ENCODE data around the gene PRDM16. TPM values are rescaled to one million over a fixed set of nuclear protein-coding genes. Genes with fewer than 3 reads are reported as not detected.

The PRDM16 gene
- polyA plus RNA-seq, 1 donor from 2014 or later = 0.21 TPM

DNA sequence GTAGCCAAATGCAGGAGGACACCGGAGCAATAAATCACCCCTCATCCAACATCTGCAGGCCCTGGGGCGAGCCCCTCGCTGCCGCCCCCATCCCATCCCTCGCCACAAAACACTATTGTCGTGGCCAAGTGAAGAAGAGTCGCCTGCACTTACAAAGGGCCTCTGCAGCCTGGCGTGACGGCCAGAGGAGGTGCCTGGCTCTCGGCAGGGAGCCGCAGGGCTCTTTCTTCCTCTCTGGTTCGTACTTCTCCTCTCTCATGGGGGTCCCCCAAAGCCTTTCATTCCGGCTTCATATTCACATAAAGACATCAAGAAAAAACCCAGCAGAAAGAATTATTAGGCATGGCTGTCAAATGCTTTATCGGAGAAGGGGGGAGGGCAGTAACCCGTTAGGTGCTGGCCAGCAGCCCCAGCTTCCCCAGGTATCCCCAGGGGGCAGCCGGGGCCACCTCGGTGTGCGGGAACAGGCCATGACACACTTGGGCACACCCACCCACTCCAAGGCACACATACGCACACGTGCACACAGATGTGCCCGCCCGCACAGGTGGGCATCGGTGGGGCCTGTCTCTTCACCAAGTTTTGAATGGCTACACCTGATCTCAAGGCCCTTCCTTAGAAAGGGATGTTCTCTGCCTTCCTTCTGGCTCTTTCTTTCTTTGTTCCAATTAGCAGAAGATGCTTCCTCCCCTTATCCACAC is 149.1 kb downstream of the PRDM16 start:
- TF ChIP-seq MXI1 (conservative IDR thresholded peaks at IDR 0.05; ENCODE audit: poor library complexity, severe bottlenecking) (no peak), EP300 (conservative IDR thresholded peaks at IDR 0.05; ENCODE audit: poor library complexity, severe bottlenecking) (no peak), POLR2AphosphoS5 (IDR thresholded peaks at IDR 0.05) (no peak), CTCF (IDR thresholded peaks at IDR 0.05; ENCODE audit: poor library complexity, severe bottlenecking) (no peak), TAF1 (IDR thresholded peaks at IDR 0.05; ENCODE audit: low read depth) (no peak), RAD21 (conservative IDR thresholded peaks at IDR 0.05) (no peak), EZH2 (IDR thresholded peaks at IDR 0.05; ENCODE audit: borderline replicate concordance, insufficient read depth, low read length, poor library complexity, severe bottlenecking) (no peak), SMC3 (conservative IDR thresholded peaks at IDR 0.05; ENCODE audit: poor library complexity) (no peak)
- TF ChIP-seq, protein P1, sequence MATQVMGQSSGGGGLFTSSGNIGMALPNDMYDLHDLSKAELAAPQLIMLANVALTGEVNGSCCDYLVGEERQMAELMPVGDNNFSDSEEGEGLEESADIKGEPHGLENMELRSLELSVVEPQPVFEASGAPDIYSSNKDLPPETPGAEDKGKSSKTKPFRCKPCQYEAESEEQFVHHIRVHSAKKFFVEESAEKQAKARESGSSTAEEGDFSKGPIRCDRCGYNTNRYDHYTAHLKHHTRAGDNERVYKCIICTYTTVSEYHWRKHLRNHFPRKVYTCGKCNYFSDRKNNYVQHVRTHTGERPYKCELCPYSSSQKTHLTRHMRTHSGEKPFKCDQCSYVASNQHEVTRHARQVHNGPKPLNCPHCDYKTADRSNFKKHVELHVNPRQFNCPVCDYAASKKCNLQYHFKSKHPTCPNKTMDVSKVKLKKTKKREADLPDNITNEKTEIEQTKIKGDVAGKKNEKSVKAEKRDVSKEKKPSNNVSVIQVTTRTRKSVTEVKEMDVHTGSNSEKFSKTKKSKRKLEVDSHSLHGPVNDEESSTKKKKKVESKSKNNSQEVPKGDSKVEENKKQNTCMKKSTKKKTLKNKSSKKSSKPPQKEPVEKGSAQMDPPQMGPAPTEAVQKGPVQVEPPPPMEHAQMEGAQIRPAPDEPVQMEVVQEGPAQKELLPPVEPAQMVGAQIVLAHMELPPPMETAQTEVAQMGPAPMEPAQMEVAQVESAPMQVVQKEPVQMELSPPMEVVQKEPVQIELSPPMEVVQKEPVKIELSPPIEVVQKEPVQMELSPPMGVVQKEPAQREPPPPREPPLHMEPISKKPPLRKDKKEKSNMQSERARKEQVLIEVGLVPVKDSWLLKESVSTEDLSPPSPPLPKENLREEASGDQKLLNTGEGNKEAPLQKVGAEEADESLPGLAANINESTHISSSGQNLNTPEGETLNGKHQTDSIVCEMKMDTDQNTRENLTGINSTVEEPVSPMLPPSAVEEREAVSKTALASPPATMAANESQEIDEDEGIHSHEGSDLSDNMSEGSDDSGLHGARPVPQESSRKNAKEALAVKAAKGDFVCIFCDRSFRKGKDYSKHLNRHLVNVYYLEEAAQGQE (IDR thresholded peaks at IDR 0.05; ENCODE audit: borderline replicate concordance) = no peak
- no peaks in the 10 kb centered on the region for H3K36me3 ChIP-seq (ENCODE audit: insufficient read depth, low read length)
- H3K27ac ChIP-seq (ENCODE audit: low read length) = no peak overlapping the region
- no peaks in the 10 kb centered on the region for H3K27me3 ChIP-seq (ENCODE audit: insufficient read depth, low read depth, low read length)
- no peaks in the 10 kb centered on the region for H3F3A ChIP-seq (ENCODE audit: insufficient read depth, low read length, poor library complexity, severe bottlenecking)
- H3K9me3 ChIP-seq (ENCODE audit: low read length) = no peaks in the 10 kb centered on the region
- no peak overlapping the region for H3K4me3 ChIP-seq (ENCODE audit: low read length)
- H2AFZ ChIP-seq (ENCODE audit: low read depth, low read length) = no peak overlapping the region
- H3K79me2 ChIP-seq (replicated peaks; ENCODE audit: insufficient read depth, low read length) = peaks cover 10% of the 10 kb centered on the region
- no peaks in the 10 kb centered on the region for H3K9me2 ChIP-seq (ENCODE audit: insufficient read depth, low read length)
- no peaks in the 10 kb centered on the region for H4K20me1 ChIP-seq (ENCODE audit: insufficient read depth)
- no peak overlapping the region for H3K9ac ChIP-seq (ENCODE audit: low read length)
- no peak overlapping the region for H3K4me2 ChIP-seq (ENCODE audit: low read length)

DNA sequence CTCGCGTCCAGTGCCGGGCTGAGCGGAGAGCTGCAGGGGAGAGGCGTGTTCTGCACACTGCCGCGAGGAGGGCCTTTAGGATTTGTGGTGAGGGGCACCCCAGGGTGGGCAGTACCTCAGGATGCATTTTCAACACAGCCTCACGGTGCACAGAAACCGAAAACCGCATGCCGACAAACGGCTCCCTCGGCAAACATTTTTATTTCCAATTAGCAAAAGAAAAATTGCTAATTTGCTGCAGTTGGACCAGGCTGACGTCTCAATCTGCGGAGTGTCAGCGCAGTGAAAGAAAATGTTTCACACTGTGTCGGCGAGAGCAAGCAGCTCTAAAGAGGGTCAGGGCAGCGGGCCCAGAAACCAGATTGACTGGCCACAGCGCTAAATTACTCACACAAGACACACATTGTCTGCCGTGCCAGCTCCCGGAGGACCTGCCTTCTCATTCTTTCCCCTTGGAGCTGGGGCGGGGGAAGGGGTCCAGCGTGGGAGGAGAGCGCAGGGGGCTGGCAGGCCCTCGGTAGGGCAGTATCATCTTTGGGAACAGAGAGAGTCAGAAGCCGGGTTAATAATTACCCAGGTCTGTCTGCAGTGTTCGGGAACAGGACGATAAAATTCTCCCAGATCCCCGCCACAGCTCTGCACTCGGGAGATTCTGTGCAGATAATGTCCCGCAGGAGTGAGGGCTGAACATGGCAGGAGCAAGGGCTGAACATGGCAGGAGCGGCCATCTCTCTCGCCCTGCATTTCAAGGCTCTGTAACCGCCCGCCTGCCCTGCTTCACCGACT is 150.2 kb downstream of the PRDM16 start:
- no peaks in the 10 kb centered on the region for H3K9me3 ChIP-seq (ENCODE audit: low read length)

More for the DNA sequence above, 150.2 kb downstream of the PRDM16 start:
- no peak overlapping the region for H3K4me2 ChIP-seq (ENCODE audit: low read length)
- H2AFZ ChIP-seq (ENCODE audit: low read depth, low read length) = no peak overlapping the region
- no peaks in the 10 kb centered on the region for H3F3A ChIP-seq (ENCODE audit: insufficient read depth, low read length, poor library complexity, severe bottlenecking)
- no peaks in the 10 kb centered on the region for H3K36me3 ChIP-seq (ENCODE audit: insufficient read depth, low read length)
- H3K79me2 ChIP-seq (replicated peaks; ENCODE audit: insufficient read depth, low read length) = peaks cover 16% of the 10 kb centered on the region
- TF ChIP-seq, protein P1 (IDR thresholded peaks at IDR 0.05; ENCODE audit: borderline replicate concordance) = no peak
- TF ChIP-seq POLR2AphosphoS5 (IDR thresholded peaks at IDR 0.05) (peak; percentile 13), CTCF (IDR thresholded peaks at IDR 0.05; ENCODE audit: poor library complexity, severe bottlenecking) (no peak)
- H3K27ac ChIP-seq (ENCODE audit: low read length) = no peak overlapping the region
- no peaks in the 10 kb centered on the region for H4K20me1 ChIP-seq (ENCODE audit: insufficient read depth)
- H3K9me2 ChIP-seq (ENCODE audit: insufficient read depth, low read length) = no peaks in the 10 kb centered on the region
- H3K4me3 ChIP-seq (ENCODE audit: low read length) = peak overlapping the region; percentile 11
- H3K27me3 ChIP-seq (ENCODE audit: insufficient read depth, low read depth, low read length) = no peaks in the 10 kb centered on the region
- H3K9ac ChIP-seq (ENCODE audit: low read length) = peak overlapping the region; percentile 46

Data from neural cell (in vitro differentiated cells).